Keratinocyte (primary cell): ENCODE measurements around the gene MMAB. TPM values are rescaled to one million over a fixed set of nuclear protein-coding genes. Genes with fewer than 3 reads are reported as not detected.

Source experiments
- DNase-seq: peaks from one replicate; pipeline ENCODE4 v3.0.0-alpha.2; 2011; ENCODE audit warnings: low read depth, missing footprints, low spot score
- FAIRE-seq: peaks from 2 replicates; lab custom pipeline; 2011; peaks lifted over from hg19 to GRCh38; lab: Jason Lieb, UNC
- H2AFZ ChIP-seq: 2 replicates; pipeline ENCODE4 v1.6.0; 2012; ENCODE audit warnings: low read length, control low read depth, inconsistent platforms; ENCODE audit not compliant: control insufficient read depth
- H3K27ac ChIP-seq: 2 replicates; pipeline ENCODE4 v1.5.1; 2011; ENCODE audit warnings: low read length; ENCODE audit not compliant: control insufficient read depth, insufficient read depth
- H3K27me3 ChIP-seq: 3 replicates; pipeline ENCODE4 v1.6.0; 2011; ENCODE audit warnings: low read length; ENCODE audit not compliant: control insufficient read depth, insufficient read depth; ENCODE audit errors: extremely low read depth
- H3K36me3 ChIP-seq, 2 experiments: 2 replicates in 1 of 2; 3 replicates in 1 of 2; pipeline ENCODE4 v1.5.1; 2011; ENCODE audit warnings: low read length in 2 of 2, mild to moderate bottlenecking in 1 of 2; ENCODE audit not compliant: control insufficient read depth in 2 of 2, insufficient read depth in 2 of 2; ENCODE audit errors: extremely low read depth in 1 of 2
- H3K4me1 ChIP-seq: 3 replicates; pipeline ENCODE4 v1.5.1; 2011; ENCODE audit warnings: low read length; ENCODE audit not compliant: control insufficient read depth, insufficient read depth; ENCODE audit errors: extremely low read depth
- H3K4me2 ChIP-seq: 3 replicates; pipeline ENCODE4 v1.6.0; 2011; ENCODE audit warnings: low read depth, low read length; ENCODE audit not compliant: control insufficient read depth, insufficient read depth; ENCODE audit errors: extremely low read depth
- H3K4me3 ChIP-seq, 3 experiments: fragments of 200-600 bp in 1 of 3; sonication (generic) in 1 of 3; 2 replicates in 2 of 3; 3 replicates in 1 of 3; pipeline ENCODE4 v1.5.1; 2011 to 2016; ENCODE audit warnings: low read length in 3 of 3, mild to moderate bottlenecking in 3 of 3, control low read depth in 2 of 3, inconsistent platforms in 1 of 3, low read depth in 1 of 3, mixed read lengths in 1 of 3, mixed run types in 1 of 3, moderate library complexity in 1 of 3; ENCODE audit not compliant: control insufficient read depth in 2 of 3, insufficient read depth in 2 of 3; ENCODE audit errors: extremely low read depth in 1 of 3
- H3K79me2 ChIP-seq: 2 replicates; pipeline ENCODE4 v1.6.0; 2012; ENCODE audit warnings: low read length; ENCODE audit not compliant: control insufficient read depth, insufficient read depth
- H3K9ac ChIP-seq: 3 replicates; pipeline ENCODE4 v1.6.0; 2011; ENCODE audit warnings: low read length; ENCODE audit not compliant: control insufficient read depth, insufficient read depth; ENCODE audit errors: extremely low read depth
- H3K9me1 ChIP-seq: 3 replicates; pipeline ENCODE4 v1.6.0; 2011; ENCODE audit warnings: low read length; ENCODE audit not compliant: control insufficient read depth, insufficient read depth; ENCODE audit errors: extremely low read depth
- H3K9me3 ChIP-seq: 2 replicates; pipeline ENCODE4 v1.5.1; 2012; ENCODE audit warnings: low read depth, low read length; ENCODE audit not compliant: control insufficient read depth
- H4K20me1 ChIP-seq: 3 replicates; pipeline ENCODE4 v1.6.0; 2011; ENCODE audit warnings: low read length; ENCODE audit not compliant: control insufficient read depth, insufficient read depth; ENCODE audit errors: extremely low read depth
- EZH2 ChIP-seq: IDR thresholded peaks from one replicate; pipeline ENCODE4 v1.6.1; 2012; ENCODE audit warnings: inconsistent platforms, mild to moderate bottlenecking, low read length, moderate library complexity
- dilution Hi-C: fragments of 300-500 bp; cut with MboI; formaldehyde crosslinking; loops from one replicate; pipeline ENCODE4 v1.7.0; 2020; ENCODE audit warnings: low sequenced_read_pairs; ENCODE audit not compliant: extremely low pct_ligation_motif_present
- polyA plus RNA-seq, 5 experiments: library from polyadenylated mRNA; depleted of rRNA in 3 of 5; stranded (reverse) in 3 of 5; stranded (forward) in 1 of 5; unstranded in 1 of 5; fragments of >200 nt; gene quantifications; 1 replicate in 1 of 5; 2 replicates in 3 of 5; 3 replicates in 1 of 5; pipeline versions ENCODE4 v1.2.1 to v1.2.3, GENCODE V29; 2011 to 2012; ENCODE audit warnings: missing spikeins in 2 of 5, low read depth in 1 of 5, low replicate concordance in 1 of 5
- TF ChIP-seq, protein P1 (sequence below), 3 experiments: IDR thresholded peaks in 1 of 3; conservative IDR thresholded peaks in 1 of 3; optimal IDR thresholded peaks in 1 of 3; 2 replicates in 2 of 3; 3 replicates in 1 of 3; pipeline versions ENCODE3 to v1.5.1; 2011; ENCODE audit warnings: low read length in 3 of 3, mild to moderate bottlenecking in 3 of 3, moderate library complexity in 2 of 3, control low read depth in 1 of 3, inconsistent platforms in 1 of 3; ENCODE audit not compliant: insufficient read depth in 2 of 3; ENCODE audit errors: extremely low read depth in 1 of 3

MMAB gene
- polyA plus RNA-seq, 1 donor (not counting 4 experiments of a cell fraction or from before 2014, with no cell fraction given): 30.6 TPM

DNA sequence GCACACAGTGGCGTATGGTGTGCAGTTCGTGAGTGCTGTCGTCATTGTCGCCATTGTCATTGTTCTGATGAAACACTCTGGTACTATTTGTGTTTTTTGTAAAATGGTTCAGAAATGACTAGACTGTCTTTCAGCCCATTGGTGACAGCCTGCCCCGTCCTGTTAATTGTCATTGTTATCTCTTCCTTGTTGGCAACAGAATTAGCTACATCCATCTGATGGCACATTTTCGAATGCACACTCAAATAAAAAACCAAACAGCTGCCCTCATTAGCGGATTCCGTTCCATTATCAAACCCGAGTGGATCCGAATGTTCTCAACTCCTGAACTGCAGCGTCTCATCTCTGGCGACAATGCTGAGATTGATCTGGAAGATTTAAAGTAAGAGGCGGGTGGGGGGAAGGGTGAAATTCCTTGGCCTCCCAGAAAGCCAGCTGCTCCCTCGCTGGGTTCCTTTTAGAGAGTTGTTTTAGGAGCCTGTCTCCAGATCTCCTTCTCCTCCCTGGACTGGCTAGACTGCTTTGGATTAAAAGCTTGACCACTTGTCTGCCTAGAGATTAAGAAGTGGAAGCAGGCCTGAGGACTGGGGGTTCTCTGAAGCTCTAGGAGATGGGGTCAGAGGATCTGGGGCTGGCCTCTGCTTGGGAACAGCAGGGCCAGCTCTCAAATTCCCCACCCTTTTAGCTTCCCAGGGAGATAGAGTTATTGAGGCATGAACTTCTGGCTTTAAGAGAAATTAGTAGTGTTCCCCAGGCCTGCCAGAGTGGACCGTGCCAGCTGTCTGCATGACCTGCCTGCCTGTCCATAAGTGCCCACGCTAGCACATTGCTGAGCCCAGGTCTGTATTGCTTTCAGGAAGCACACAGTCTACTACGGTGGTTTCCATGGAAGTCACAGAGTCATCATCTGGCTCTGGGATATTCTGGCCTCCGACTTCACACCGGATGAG is 43.3 kb downstream of the MMAB start:
- H3K79me2 ChIP-seq: no peaks in the 10 kb centered on the region
- TF ChIP-seq, protein P1, sequence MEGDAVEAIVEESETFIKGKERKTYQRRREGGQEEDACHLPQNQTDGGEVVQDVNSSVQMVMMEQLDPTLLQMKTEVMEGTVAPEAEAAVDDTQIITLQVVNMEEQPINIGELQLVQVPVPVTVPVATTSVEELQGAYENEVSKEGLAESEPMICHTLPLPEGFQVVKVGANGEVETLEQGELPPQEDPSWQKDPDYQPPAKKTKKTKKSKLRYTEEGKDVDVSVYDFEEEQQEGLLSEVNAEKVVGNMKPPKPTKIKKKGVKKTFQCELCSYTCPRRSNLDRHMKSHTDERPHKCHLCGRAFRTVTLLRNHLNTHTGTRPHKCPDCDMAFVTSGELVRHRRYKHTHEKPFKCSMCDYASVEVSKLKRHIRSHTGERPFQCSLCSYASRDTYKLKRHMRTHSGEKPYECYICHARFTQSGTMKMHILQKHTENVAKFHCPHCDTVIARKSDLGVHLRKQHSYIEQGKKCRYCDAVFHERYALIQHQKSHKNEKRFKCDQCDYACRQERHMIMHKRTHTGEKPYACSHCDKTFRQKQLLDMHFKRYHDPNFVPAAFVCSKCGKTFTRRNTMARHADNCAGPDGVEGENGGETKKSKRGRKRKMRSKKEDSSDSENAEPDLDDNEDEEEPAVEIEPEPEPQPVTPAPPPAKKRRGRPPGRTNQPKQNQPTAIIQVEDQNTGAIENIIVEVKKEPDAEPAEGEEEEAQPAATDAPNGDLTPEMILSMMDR (optimal IDR thresholded peaks at IDR 0.05 in 1 of 3, IDR thresholded peaks at IDR 0.05 in 1 of 3, conservative IDR thresholded peaks at IDR 0.05 in 1 of 3; ENCODE audit: extremely low read depth in 1 of 3, insufficient read depth in 2 of 3, low read length in 3 of 3): no peak
- no peak for TF ChIP-seq EZH2
- no peak overlapping the region for H3K27ac ChIP-seq
- H3K4me2 ChIP-seq: no peak overlapping the region
- no peaks in the 10 kb centered on the region for H3K27me3 ChIP-seq
- H3K9me3 ChIP-seq: no peaks in the 10 kb centered on the region
- H3K36me3 ChIP-seq: peaks cover 2 to 14% of the 10 kb centered on the region in 2 experiments
- DNase-seq (no peak), FAIRE-seq (no peak)
- H4K20me1 ChIP-seq: no peaks in the 10 kb centered on the region
- no peaks in the 10 kb centered on the region for H3K9me1 ChIP-seq
- dilution Hi-C loops: loop anchor here (25.0 kb wide), 1 partner anchor 257 kb away; no protein-coding TSS in a partner anchor
- H3K9ac ChIP-seq: no peak overlapping the region
- H3K4me1 ChIP-seq: peaks cover 2% of the 10 kb centered on the region
- H2AFZ ChIP-seq: no peak overlapping the region
- no peak overlapping the region for H3K4me3 ChIP-seq

DNA sequence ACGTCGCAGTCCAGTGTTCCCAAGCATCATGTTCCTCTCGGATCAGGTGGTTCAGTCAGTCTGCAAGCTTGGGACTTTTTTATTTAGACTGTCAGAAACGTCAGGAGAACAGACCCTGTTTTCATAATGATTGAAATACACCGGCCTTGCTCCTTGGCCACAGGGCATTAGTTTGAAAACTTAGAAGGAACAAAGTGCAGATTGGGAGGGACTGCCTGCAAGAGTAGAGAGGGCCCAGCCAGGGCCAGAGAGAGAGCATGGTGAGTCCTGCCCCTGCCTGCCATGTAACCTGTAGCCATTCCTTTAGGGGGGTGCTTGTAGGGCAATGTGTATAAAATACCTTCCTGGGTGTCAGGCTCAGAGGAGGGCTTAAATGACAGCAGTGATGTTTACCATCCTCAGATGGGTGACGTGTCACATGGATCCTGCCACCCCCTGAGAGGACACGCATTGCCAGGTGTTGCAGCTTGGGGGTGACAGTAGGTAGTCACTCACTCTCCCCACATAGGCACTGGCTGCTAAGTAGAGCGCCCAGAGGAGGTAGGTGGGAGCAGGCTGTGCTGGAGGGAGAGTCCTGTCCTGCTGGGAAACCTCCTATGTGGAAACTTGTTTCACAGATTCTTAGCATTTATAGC is 45.7 kb downstream of the MMAB start:
- Histone ChIP-seq H3K27me3 (no peaks in the 10 kb centered on the region), H3K4me2 (no peak overlapping the region), H3K79me2 (no peaks in the 10 kb centered on the region), H3K9ac (no peak overlapping the region), H4K20me1 (no peaks in the 10 kb centered on the region), H2AFZ (no peak overlapping the region), H3K9me1 (no peaks in the 10 kb centered on the region), H3K9me3 (no peaks in the 10 kb centered on the region), H3K4me3 (no peak overlapping the region), H3K36me3 (peaks cover 12 to 26% of the 10 kb centered on the region in 2 experiments), H3K4me1 (no peaks in the 10 kb centered on the region), H3K27ac (no peak overlapping the region)
- dilution Hi-C loops: loop anchor here (25.0 kb wide), 1 partner anchor 260 kb away; no protein-coding TSS in a partner anchor
- TF ChIP-seq, protein P1 (optimal IDR thresholded peaks at IDR 0.05 in 1 of 3, IDR thresholded peaks at IDR 0.05 in 1 of 3, conservative IDR thresholded peaks at IDR 0.05 in 1 of 3; ENCODE audit: extremely low read depth in 1 of 3, insufficient read depth in 2 of 3, low read length in 3 of 3): no peak
- TF ChIP-seq EZH2: no peak
- no peak for FAIRE-seq
- no peak for DNase-seq
